HepG2 (cell line): Measurements from ENCODE around the gene ETV6. TPM values are rescaled to one million over a fixed set of nuclear protein-coding genes. Genes with fewer than 3 reads are reported as not detected.

Experiments used
- ASH2L ChIP-seq: fragments of 300-600, 200-600 bp; sonication (generic); IDR thresholded peaks from 2 replicates; pipeline ENCODE4 v1.7.0; 2017; ENCODE audit warnings: low read depth, mild to moderate bottlenecking, moderate library complexity, mixed read lengths, low read length; ENCODE audit not compliant: insufficient read length
- CBX2 ChIP-seq, 2 experiments: fragments of 200-600 bp in 1 of 2; sonication (generic); formaldehyde crosslinking in 1 of 2; IDR thresholded peaks; 2 replicates each; pipeline versions ENCODE4 v1.7.0 to v1.8.1; 2018 to 2022; ENCODE audit warnings: low read depth in 2 of 2, low read length in 1 of 2, mild to moderate bottlenecking in 1 of 2, missing genetic modification reagents in 1 of 2
- CEBPG ChIP-seq: IDR thresholded peaks from 2 replicates; pipeline ENCODE4 v1.6.1; 2016
- FOXP4 ChIP-seq: sonication (generic); formaldehyde crosslinking; IDR thresholded peaks from 2 replicates; pipeline ENCODE4 v1.4.0; 2020; ENCODE audit warnings: missing genetic modification reagents
- MED1 ChIP-seq: sonication (generic); formaldehyde crosslinking; IDR thresholded peaks from 2 replicates; pipeline ENCODE4 v1.4.0; 2020; ENCODE audit warnings: missing genetic modification reagents
- RORA ChIP-seq: sonication (generic); formaldehyde crosslinking; IDR thresholded peaks from 2 replicates; pipeline ENCODE4 v1.5.0; 2020; ENCODE audit warnings: mild to moderate bottlenecking, missing genetic modification reagents, moderate library complexity
- TCF7L2 ChIP-seq: IDR thresholded peaks from 2 replicates; pipeline ENCODE4 v1.6.1; 2011; ENCODE audit warnings: mild to moderate bottlenecking, low read depth, low read length, moderate library complexity
- ZBTB14 ChIP-seq: sonication (generic); formaldehyde crosslinking; IDR thresholded peaks from 2 replicates; pipeline ENCODE4 v1.4.0; 2020; ENCODE audit warnings: missing genetic modification reagents
- ZFP37 ChIP-seq: sonication (generic); formaldehyde crosslinking; IDR thresholded peaks from 2 replicates; pipeline ENCODE4 v1.4.0; 2020; ENCODE audit warnings: missing genetic modification reagents, borderline replicate concordance
- ZNF768 ChIP-seq: sonication (generic); formaldehyde crosslinking; IDR thresholded peaks from 2 replicates; pipeline ENCODE4 v1.4.0; 2020; ENCODE audit warnings: missing genetic modification reagents
- ZNF770 ChIP-seq: sonication (generic); formaldehyde crosslinking; IDR thresholded peaks from 2 replicates; pipeline ENCODE4 v1.5.0; 2020; ENCODE audit warnings: mild to moderate bottlenecking, missing genetic modification reagents
- polyA plus RNA-seq, 8 experiments: library from polyadenylated mRNA; depleted of rRNA in 3 of 8; stranded (reverse) in 7 of 8; unstranded in 1 of 8; fragments of >200 nt; fragmentation: Illumina TruSeq in 4 of 8; extraction: Trizol in 4 of 8; gene quantifications; 2 replicates each; pipeline versions ENCODE4 v1.2.1 to v1.2.3, GENCODE V29; 2011 to 2016; ENCODE audit warnings: low read depth in 4 of 8, missing spikeins in 1 of 8, mixed read lengths in 1 of 8; ENCODE audit not compliant: insufficient read depth in 1 of 8
- total RNA-seq, 5 experiments: library from RNA; depleted of rRNA; stranded (reverse); fragments of >200 nt; fragmentation: Illumina TruSeq; extraction: Trizol; gene quantifications; 2 replicates each; pipeline ENCODE4 v1.2.3, GENCODE V29; 2016; ENCODE audit warnings: low read depth in 1 of 5

Gene ETV6
- total and polyA plus RNA-seq, 2 of the 13 experiments (the other 11 are each of a cell fraction or from before 2014, with no cell fraction given): 2.2 to 3.0 TPM

DNA sequence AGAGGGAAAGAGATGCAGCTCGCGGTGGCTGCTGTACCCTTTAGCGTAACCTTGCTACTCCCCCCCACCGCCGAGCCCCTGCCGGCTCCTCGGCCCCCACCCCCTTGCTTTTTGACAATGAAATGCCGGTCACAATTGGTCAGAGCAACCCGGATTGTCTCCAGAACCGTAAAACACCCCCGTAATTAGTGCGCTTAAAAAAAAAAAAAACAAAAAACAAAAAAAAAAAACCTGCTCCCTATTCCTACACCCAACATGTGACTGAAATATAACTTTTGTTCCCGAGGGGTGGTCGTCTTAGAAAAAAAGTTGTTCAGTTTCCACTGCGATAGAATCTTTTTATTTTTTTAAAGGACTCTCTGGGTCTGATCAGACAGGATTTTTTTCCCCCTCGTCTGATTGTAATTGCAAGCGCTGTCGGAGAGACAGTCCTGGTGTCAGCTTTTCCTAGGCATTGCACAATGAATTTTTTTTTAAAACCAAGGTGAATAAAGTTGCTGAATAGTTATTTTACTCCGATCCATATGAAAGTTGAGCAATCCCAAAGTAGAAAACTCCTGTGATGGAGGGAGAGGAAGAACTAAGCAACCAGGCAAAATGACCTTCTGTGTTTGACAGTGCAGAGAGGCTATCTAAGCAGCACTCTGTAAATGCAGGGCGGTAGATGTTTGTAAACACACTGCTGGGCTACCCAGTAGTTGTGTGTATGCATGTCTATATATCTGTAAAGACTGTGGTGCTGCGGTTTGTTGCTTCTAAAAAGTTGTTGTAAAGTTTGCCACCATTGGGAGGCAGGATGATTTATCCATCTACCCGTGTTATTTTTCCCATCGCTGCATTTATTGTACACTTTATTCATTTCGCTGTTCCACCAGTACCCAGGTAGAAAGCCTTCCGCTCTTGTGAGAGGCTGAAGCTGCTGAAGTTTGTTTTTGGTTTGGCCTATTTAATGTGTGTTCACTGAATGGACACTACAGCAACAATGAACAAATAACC lies 1.1 kb downstream of the ETV6 start (continued):
- TF ChIP-seq ZNF770 (CRISPR knock-in tag) (no peak), CBX2 (IDR thresholded peaks at IDR 0.05; ENCODE audit: low read depth, low read length) (no peak), CBX2 (CRISPR knock-in tag; IDR thresholded peaks at IDR 0.05; ENCODE audit: low read depth) (no peak), ZNF768 (CRISPR knock-in tag) (no peak), ZBTB14 (CRISPR knock-in tag) (0 out of 2 replicates have a peak, but pooled peaks have one; percentile 16), ZFP37 (0 out of 2 replicates have a peak, but pooled peaks have one; percentile 53), TCF7L2 (no peak), ASH2L (peak; percentile 42), RORA (CRISPR knock-in tag) (no peak), FOXP4 (CRISPR knock-in tag) (peak; percentile 67), MED1 (CRISPR knock-in tag) (0 out of 2 replicates have a peak, but pooled peaks have one; percentile 27), CEBPG (CRISPR knock-in tag) (peak; percentile 71)
